Measurements from ENCODE around the gene KDM4B. TPM values are rescaled to one million over a fixed set of nuclear protein-coding genes. Genes with fewer than 3 reads are reported as not detected.

The KDM4B gene
- total RNA-seq, 1 experiment from 2014 or later, result 43.7 TPM

DNA sequence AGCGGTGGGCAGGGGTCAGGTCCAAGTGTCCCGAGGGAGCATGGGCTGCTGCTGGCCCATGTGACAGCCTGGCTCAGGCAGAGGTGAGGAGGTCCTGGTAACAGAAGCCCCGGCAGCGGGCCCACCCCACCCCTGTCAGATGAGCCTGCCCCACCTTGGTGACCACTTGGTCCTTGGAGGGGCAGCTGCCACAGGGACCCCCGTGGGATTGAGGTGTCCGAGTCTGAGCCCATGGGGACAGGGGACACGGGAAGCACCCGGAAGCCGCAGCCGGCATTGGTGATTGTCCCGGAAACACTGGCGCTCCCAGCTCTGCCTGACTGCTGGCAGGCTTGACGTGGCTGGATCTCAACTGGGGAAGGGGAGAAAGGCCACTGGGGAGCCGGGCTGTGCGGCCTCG, 149.1 kb downstream of the KDM4B start:
- Histone ChIP-seq H2BK120ac (ENCODE audit: low read depth, low read length, poor library complexity, severe bottlenecking) (no peak overlapping the region), H3K56ac (ENCODE audit: insufficient read length, low read depth, low read length) (no peak overlapping the region), H4K8ac (replicated peaks; ENCODE audit: insufficient read length, low read depth, low read length) (no peak overlapping the region), H3K4ac (ENCODE audit: low read depth, low read length) (no peak overlapping the region), H2AFZ (ENCODE audit: low read length) (no peak overlapping the region), H4K20me1 (ENCODE audit: control insufficient read depth, insufficient read depth, insufficient read length) (no peaks in the 10 kb centered on the region), H3K23ac (ENCODE audit: insufficient read length, low read depth, low read length) (no peak overlapping the region), H3T11ph (ENCODE audit: low read length) (no peak overlapping the region), H3K18ac (ENCODE audit: insufficient read length, low read depth, low read length) (no peak overlapping the region), H3K14ac (ENCODE audit: insufficient read depth, low read length) (no peak overlapping the region; the same call in 1 of the 2 replicates), H3K4me1 (ENCODE audit: insufficient read depth, low read length) (peaks cover 4% of the 10 kb centered on the region; the same call in 1 of the 2 replicates), H3K79me2 (ENCODE audit: insufficient read depth, low read length) (no peaks in the 10 kb centered on the region), H2BK15ac (ENCODE audit: low read depth, low read length) (no peak overlapping the region), H3K9me3 (ENCODE audit: control insufficient read depth, low read depth, low read length) (no peaks in the 10 kb centered on the region), H3K4me2 (ENCODE audit: insufficient read depth, insufficient read length, low read length) (no peak overlapping the region), H3K9ac (ENCODE audit: extremely low read depth, insufficient read length, low read length) (no peak overlapping the region), H2AK5ac (ENCODE audit: insufficient read length, low read length) (no peak overlapping the region), H3K79me1 (ENCODE audit: insufficient read depth, low read depth, low read length, poor library complexity, severe bottlenecking) (no peaks in the 10 kb centered on the region), H4K91ac (ENCODE audit: insufficient read length, low read depth, low read length) (no peak overlapping the region), H3K27me3 (ENCODE audit: insufficient read depth, low read length) (no peaks in the 10 kb centered on the region), H3K27ac (ENCODE audit: insufficient read length, low read depth, low read length) (no peak overlapping the region), H4K5ac (ENCODE audit: insufficient read length, low read depth, low read length) (no peak overlapping the region), H2BK5ac (ENCODE audit: insufficient read length, low read length) (no peak overlapping the region), H2BK12ac (ENCODE audit: insufficient read length, low read depth, low read length) (no peak overlapping the region), H3K23me2 (ENCODE audit: insufficient read length, low read depth, low read length, poor library complexity, severe bottlenecking) (no peaks in the 10 kb centered on the region), H2BK20ac (ENCODE audit: low read depth, low read length, poor library complexity, severe bottlenecking) (no peak overlapping the region)
- no peak for DNase-seq
- Mint-ChIP-seq H3K36me3 (ENCODE audit: insufficient read depth in 1 of 3, low read depth in 3 of 3) (peaks cover 17 to 35% (median 32%) of the 10 kb centered on the region in 3 experiments), H3K4me3 (no peak overlapping the region), H3K27ac (peak overlapping the region in 1 of 3 experiments; percentile 77; a peak in 3 of 7 replicates), H3K9me3 (peaks cover 5 to 6% of the 10 kb centered on the region in 2 experiments; a peak in 4 of 5 replicates), H3K4me1 (peaks cover 25 to 60% of the 10 kb centered on the region in 2 experiments), H3K27me3 (ENCODE audit: low read depth) (no peaks in the 10 kb centered on the region; the same call in 1 of the 2 replicates)
- no CpG with 5 or more reads among the region's 16 CpGs for WGBS (ENCODE audit: extremely low coverage, insufficient read length, low lambda C conversion rate)
- no peak for TF ChIP-seq CTCF (conservative IDR thresholded peaks at IDR 0.05)
